PFSK-1 (cell line): ENCODE results near the gene KCNJ14.
A peak's percentile ranks its signal among the peaks of the same experiment; 100 is the strongest.

ENCODE experiments used
- FOXP2 ChIP-seq: optimal IDR thresholded peaks from 2 replicates; pipeline ENCODE3; 2011; ENCODE audit warnings: borderline replicate concordance, control low read depth, inconsistent platforms; ENCODE audit not compliant: insufficient read depth; ENCODE audit errors: extremely low read length, extremely low read depth
- POLR2AphosphoS5 ChIP-seq: IDR thresholded peaks from 2 replicates; pipeline ENCODE4 v1.6.1; 2012; ENCODE audit warnings: low read depth, mild to moderate bottlenecking, control low read depth, low read length, moderate library complexity
- SIN3A ChIP-seq: IDR thresholded peaks from 2 replicates; pipeline ENCODE4 v1.6.1; 2012; ENCODE audit warnings: mild to moderate bottlenecking, low read length, moderate library complexity, borderline replicate concordance; ENCODE audit not compliant: insufficient read depth
- TAF1 ChIP-seq: IDR thresholded peaks from 2 replicates; pipeline ENCODE4 v1.6.1; 2012; ENCODE audit warnings: low read length, control low read depth, borderline replicate concordance; ENCODE audit not compliant: insufficient read depth
- TF ChIP-seq, protein P1 (sequence below), 2 experiments: IDR thresholded peaks; 2 replicates each; pipeline versions ENCODE4 v1.6.1 to v1.8.0; 2011 to 2012; ENCODE audit warnings: low read depth in 2 of 2, low read length in 2 of 2, control low read depth in 1 of 2, inconsistent platforms in 1 of 2, mild to moderate bottlenecking in 1 of 2, moderate library complexity in 1 of 2; ENCODE audit not compliant: insufficient read depth in 1 of 2

Gene KCNJ14

DNA sequence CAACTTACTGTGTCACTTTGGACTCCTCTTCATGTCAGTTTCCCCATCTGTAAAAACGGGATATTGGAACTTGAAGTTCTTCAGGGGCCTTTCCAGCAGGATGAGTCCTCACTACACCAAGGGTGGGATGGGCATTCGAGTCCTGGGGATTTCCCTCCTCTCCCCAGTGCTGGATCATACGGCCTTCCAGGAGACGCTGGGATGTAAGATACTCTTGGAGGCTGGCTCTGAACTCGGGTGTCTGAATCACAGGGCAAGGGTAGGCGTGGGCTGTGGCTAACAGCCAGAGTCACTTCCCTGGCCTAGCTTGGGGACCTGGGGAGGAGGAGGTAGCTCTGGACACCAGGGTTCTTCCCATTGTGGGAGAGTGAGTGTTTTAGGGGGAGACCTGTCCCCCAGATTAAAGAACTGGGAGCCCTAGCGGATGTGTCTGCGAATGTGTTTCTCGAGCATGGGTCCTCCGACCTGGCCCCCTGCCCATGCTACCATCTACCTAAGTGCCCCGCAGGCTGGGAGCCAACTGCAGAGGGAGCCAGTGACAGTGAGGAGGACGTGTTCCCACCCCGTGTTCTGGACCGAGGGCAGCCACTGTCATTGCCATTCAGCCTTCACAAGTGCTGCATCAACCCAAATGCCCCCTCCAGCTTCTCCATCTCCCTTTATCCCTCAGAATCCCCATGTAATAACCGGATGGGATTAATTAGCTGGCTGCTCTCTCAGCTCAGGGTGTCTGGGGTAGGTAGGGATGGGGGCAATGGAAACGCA lies 11.4 kb downstream of the KCNJ14 start:
- TF ChIP-seq SIN3A (no peak), POLR2AphosphoS5 (no peak), TAF1 (no peak), FOXP2 (no peak)
- TF ChIP-seq, protein P1, sequence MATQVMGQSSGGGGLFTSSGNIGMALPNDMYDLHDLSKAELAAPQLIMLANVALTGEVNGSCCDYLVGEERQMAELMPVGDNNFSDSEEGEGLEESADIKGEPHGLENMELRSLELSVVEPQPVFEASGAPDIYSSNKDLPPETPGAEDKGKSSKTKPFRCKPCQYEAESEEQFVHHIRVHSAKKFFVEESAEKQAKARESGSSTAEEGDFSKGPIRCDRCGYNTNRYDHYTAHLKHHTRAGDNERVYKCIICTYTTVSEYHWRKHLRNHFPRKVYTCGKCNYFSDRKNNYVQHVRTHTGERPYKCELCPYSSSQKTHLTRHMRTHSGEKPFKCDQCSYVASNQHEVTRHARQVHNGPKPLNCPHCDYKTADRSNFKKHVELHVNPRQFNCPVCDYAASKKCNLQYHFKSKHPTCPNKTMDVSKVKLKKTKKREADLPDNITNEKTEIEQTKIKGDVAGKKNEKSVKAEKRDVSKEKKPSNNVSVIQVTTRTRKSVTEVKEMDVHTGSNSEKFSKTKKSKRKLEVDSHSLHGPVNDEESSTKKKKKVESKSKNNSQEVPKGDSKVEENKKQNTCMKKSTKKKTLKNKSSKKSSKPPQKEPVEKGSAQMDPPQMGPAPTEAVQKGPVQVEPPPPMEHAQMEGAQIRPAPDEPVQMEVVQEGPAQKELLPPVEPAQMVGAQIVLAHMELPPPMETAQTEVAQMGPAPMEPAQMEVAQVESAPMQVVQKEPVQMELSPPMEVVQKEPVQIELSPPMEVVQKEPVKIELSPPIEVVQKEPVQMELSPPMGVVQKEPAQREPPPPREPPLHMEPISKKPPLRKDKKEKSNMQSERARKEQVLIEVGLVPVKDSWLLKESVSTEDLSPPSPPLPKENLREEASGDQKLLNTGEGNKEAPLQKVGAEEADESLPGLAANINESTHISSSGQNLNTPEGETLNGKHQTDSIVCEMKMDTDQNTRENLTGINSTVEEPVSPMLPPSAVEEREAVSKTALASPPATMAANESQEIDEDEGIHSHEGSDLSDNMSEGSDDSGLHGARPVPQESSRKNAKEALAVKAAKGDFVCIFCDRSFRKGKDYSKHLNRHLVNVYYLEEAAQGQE (IDR thresholded peaks at IDR 0.05; ENCODE audit: insufficient read depth in 1 of 2, low read depth in 2 of 2, low read length in 2 of 2), result no peak

DNA sequence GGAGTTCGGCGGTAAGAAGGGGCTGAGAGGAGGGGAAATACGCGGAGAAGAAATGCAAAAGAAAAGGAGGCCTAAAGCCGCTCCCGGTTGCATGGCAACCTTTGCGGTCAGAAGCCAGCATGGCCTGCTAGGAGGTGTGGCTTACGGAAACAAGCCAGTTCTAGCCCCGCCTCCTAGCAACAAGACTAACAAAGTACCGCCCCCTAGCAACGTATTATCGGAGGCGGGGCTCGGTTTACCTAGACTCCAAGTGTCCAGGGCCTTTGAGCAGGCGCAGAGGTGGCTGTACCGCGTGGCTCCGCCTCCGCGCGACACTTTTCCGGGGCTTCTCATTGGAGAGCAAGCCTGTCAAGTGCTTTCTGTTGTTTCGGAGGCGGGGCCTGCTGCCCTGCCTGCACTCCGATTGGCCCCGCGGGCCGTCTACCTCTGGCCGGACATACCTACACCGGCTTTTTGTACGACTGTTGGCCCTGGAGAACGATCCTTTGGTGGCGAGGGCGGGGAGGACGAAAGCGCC lies 13.5 kb downstream of the KCNJ14 start:
- TF ChIP-seq POLR2AphosphoS5, result no peak
- TF ChIP-seq FOXP2, result peak; percentile 82

DNA sequence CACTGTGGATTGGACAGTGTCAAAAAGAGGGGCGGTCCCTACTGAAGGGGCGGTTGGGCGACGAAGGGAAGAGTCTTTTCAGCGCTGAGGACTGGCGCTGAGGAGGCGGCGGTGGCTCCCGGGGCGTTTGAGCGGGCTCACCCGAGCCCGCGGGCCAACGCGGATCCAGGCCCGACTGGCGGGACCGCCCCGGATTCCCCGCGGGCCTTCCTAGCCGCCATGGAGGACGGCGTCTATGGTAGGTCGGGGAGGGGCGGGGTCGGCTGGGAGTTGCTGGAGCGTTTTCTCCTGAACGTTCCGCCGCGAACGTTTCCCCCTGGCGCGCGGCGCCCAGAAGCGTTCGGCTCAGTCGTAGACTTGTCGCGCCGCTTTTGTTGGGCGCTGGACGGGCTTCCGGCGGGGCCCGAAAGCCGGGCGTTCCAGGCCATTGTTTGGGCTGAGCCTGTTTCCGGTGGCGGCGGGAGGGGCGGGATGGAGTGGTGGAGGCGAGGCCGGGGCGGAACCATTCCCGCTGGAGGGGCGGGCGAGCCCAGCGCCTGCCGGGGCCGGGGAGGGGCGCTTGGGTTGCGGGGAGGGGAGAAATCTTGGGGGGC lies 14.0 kb downstream of the KCNJ14 start, which contains the start of gene CYTH2:
CYTH2 (plus strand) TSS at position 81 of the 593 bp plus-strand sequence; CDS start at position 220, 139 bp downstream.
- TF ChIP-seq TAF1 (peak; percentile 86; the same call in 1 of the 2 replicates), SIN3A (0 out of 2 replicates have a peak, but pooled peaks have one; percentile 22), POLR2AphosphoS5 (peak; percentile 91), FOXP2 (peak; percentile 65)
- TF ChIP-seq, protein P1 (IDR thresholded peaks at IDR 0.05; ENCODE audit: insufficient read depth in 1 of 2, low read depth in 2 of 2, low read length in 2 of 2), result peak in 1 of 2 experiments; percentile 61; a peak in 1 of 4 replicates

DNA sequence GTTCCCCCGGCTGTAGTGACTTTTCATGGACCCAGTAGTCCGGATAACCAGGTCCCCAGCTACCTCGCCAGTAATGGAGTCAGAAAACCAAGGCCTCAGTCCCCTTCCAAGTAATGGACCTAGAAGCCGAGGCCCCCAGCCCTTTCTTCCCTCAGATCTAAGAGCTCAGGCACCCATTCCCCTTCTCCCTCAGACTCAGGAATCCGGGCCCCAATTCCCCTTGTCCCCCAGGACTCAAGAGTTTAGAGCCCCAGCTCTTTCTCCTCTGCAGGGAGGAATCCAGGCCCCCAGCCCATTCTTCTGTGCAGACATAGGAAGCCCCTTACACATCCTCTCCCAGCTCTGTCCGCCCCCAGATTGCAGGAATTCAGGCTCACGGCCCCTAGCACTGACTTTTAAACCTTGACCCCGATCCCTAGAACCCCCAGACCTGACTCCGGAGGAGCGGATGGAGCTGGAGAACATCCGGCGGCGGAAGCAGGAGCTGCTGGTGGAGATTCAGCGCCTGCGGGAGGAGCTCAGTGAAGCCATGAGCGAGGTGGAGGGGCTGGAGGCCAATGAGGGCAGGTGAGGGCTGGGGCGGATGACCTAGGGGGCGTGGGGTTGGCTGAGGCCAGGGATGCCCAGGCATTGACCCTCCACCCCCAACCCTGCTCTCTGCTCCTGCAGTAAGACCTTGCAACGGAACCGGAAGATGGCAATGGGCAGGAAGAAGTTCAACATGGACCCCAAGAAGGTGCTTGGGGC lies 14.7 kb downstream of the KCNJ14 start:
- TF ChIP-seq POLR2AphosphoS5, result no peak
- TF ChIP-seq, protein P1 (IDR thresholded peaks at IDR 0.05; ENCODE audit: insufficient read depth in 1 of 2, low read depth in 2 of 2, low read length in 2 of 2), result no peak
- no peak for TF ChIP-seq FOXP2
- TF ChIP-seq TAF1, result no peak
- TF ChIP-seq SIN3A, result no peak

DNA sequence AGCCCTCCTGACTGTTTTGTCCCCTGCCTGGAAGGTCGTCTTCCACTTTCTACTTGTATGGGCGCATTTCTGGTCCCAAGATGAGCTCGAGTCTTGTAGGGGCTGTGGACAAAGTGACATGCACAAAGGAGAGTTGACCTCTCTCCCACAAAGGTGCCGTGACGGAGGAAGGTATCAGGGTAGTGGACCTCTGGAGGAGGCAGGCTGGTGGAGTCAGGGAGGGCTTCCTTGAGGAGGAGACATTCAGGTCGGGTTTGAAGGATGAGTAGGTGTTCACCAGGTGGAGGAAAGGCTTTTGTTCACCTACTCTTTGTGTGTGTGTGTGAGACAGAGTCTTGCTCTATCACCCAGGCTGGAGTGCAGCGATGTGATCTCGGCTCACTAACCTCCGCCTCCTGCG lies 15.5 kb downstream of the KCNJ14 start:
- TF ChIP-seq POLR2AphosphoS5 (no peak), FOXP2 (no peak), SIN3A (no peak), TAF1 (no peak)
- TF ChIP-seq, protein P1 (IDR thresholded peaks at IDR 0.05; ENCODE audit: insufficient read depth in 1 of 2, low read depth in 2 of 2, low read length in 2 of 2), result no peak
